Measurements from ENCODE around the gene MYO1G.
A peak's percentile ranks its signal among the peaks of the same experiment; 100 is the strongest.

The MYO1G gene

DNA sequence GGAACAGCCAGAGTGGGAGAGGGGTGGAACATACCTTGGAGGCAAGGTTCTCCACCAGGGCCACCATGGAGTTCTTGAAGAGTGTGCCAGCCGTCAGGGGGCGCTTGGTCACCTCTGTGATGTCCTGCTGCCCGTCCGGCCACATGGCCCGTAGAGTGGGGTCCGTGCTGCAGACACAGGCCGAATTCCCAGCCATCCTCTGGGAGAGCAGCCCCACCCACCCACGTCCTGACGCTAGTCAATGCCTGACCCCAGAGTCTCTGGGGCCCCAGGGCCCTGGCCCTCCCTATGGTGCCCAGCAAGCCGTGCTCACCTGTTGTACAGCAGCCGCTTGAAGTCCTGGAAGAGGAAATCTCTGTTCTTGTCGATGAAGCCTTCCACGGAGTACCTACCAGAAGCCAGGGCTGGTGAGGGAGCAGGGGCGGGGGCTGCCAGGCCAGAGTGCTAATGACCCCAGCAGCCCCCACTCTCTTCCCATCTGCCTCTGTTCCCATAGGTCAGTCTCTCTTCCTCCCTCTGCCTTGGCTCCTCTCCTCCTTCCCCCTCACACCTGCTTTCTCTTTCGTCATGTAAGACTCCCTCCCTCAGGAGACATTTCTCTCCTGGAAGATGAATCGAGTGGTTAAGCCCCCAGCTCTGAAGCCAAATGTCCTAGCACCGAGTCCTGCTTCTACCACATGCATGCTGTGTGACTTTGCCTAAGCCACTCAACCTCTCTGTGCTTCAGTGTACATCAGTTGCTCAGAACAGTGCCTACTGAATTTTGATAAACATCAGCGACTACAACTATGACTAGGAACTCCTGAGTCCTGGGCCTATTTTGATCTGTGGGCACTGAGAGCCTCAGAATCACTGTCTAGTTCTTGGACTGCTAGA, 11.0 kb downstream of the MYO1G start:
- DNase-seq (ENCODE audit: low read depth in 2 of 2): no peak

DNA sequence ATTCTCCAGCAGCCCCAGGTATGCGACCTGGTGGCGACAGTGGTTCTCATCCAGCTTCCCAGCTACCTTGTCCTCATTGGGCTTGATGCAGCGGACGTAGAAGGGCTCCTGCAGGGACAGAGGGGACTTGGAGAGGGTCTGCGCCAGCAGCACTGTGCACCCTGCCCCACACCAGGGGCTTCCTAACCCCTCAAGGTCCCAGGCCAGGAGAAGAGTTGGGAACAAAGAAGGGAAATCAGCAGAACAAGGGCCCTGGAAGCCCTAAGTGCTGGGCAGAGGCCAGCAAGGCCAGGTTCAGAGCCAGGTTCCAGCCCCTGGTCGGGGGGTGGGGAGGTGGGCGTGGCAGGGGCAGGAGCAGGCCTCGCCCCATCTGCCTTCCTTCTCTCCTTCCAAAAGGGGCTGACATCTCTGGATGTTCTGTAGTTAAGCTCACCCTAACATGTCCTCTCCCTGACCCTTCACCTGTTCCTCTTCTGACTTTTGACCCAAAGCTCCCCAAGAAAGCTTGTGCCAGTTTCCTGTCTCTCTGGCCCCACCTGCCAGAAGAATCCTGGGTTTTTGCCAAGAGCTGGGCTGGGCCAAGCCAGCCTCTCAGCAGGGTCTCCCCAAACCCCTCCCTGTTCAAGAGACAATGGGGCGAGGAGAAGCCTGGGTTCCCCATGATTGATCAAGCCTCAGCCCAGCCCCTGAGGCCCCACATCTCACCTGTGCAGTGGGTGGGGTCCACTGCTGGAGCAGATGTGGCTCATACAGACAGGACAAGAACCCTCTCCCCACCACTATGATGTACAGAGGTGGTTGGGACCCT, 11.9 kb downstream of the MYO1G start:
- DNase-seq (ENCODE audit: low read depth in 2 of 2): no peak

DNA sequence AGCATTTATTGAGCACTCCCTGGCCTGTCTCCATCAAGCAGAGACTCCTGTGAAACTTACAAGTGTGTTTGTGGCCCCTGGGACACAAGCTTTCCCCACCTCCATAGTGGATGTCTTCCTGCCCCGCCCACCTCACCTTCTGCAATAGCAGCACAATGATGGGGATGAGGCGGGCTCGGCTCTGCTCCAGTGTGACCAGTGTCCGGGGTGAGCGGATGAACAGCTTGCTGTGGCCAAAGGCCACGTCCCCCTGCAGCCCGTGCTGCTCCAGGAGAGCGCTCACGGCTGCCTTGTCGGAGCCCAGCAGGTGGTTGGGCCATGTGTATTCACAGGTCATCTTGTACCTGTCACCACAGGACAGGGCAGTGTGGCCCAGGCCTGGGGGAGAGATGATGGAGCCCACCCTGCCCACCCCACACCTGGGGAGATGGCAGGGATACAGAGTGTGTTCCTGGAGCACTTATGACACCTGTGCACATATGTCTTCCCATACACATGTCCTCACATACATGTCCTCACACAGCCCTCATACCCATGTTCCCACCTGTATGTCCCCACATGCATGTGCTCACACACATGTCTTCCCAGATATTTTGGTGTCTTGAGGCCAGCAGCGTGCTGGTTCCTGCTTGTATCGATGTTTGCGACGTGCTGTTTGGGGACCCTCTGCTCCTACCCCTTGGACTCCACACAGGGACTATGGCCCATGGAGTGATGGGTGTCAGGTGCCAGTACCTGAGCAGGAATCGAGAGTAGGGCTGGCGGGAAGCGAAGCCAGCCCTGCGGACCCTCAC, 12.7 kb downstream of the MYO1G start:
- DNase-seq (ENCODE audit: low read depth in 2 of 2): peak in 1 of 2 experiments; percentile 1

DNA sequence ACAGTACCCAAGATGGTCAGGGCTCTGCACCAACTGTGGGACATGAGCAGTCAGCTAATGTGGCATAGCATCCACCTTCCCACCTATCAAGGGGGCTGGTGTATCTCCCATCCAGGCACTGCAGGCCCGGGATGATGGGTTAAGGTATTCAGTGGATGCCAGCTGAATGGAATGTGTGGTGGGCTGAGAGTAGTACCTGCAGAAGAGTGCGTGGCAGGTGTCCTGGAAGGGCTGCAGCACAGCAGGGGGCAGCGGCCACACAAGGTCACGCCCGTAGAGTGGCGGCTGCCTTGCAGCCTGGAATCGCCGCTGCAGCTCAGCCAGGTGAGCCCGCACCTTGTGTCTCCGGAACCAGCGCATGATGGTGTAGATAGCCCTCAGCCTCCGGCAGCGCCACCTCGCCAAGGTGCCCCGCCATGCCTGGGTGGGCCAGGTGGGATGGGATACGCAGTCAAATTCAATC, 13.3 kb downstream of the MYO1G start:
- no peak for DNase-seq (ENCODE audit: low read depth in 2 of 2)

DNA sequence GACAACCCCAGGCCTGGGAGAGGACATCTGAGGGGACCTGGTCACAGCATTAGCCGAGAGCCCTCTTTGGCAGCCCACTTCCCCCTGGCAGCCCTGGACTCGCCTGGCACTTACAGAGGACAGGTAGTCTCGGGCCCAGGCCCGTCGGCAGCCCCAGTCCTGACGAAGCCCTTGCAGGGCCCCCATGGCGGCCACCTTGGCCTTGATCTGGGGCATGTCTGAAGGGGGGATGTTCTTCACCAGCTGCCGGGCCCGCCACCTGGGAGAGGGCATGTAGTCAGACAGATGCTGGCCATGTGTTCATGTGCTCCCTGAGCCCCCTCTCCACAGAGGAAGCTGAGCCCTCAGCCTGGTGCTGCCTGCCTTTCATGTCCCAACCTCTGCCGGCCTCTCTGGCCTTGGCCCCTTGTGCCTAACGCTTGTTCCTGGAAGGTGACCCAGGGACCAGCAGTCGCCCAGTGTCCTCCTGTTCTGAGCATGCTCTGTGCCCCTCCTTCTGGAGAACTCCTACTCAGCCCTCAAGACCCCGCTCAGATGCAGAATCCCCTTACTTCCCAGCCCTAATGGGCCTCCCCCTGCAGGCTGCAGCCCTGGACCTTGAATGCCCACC, 13.9 kb downstream of the MYO1G start:
- peak in 1 of 2 experiments; percentile 1 for DNase-seq (ENCODE audit: low read depth in 2 of 2)

DNA sequence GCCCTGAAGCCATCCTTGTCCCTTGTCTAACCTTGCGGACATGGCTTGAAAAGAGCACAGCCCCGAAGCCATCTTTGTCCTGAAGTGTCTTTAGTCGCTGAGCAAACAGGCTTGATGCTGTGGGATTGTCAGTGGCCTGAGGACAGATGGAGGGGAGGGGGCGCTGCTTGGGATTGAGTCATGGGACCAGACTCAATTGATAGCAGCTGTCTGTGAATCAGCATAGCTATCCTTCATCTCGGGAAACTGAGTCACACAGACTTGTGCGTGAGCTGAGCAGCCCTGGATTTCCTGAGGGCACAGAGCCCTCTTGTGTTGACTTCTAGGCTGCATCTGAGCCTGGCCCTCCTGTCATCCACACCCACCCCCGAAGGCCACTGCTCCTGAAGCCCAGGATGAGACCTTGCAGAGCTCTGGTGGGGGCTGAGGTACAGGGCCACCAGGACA, 14.4 kb downstream of the MYO1G start:
- DNase-seq (ENCODE audit: low read depth in 2 of 2): peak in 1 of 2 experiments; percentile 22

DNA sequence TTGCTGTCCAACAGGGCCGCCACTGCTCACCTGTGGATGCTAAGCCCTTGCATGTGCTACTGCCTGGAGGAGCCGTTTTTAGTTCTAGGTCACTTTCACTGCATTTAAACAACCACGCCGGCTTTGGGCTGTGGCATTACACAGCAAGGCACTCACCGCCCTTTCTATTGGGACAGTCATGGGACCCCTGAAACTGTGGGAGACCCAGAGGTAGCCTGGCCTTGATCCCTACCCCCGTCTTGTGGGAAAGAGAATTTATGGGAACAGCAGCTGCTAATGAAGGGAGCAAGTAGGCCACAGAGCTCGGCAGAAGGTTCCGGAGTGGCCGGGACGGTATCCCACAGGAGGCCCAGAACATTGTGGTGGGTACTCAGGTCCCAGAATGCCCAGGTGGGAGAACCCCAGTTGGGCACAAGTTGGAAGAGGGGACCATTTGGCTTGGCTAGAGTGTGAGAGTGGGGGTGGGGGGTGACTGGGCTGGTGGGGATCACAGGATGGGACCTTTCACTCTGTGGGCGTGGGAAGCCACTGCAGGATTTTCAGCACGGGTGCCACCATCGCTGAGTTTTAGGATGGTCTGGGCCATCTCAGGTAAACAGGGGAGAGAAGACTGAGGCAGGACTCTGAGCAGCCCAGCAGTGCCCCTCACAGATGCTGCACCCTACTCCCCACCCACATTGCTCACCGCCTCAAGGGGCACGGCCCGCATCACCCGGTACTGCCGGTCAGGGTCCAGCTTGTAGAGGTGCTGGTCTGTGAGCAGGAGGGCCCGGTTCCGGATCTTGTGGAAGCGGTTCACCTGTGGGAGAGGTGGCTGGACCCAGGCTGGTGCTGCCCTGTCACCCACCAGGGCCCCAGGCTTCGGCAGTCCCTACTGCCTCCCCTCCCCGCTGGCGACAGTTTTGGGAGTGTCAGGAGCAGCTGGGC, 15.2 kb downstream of the MYO1G start:
- no peak for DNase-seq (ENCODE audit: low read depth in 2 of 2)

DNA sequence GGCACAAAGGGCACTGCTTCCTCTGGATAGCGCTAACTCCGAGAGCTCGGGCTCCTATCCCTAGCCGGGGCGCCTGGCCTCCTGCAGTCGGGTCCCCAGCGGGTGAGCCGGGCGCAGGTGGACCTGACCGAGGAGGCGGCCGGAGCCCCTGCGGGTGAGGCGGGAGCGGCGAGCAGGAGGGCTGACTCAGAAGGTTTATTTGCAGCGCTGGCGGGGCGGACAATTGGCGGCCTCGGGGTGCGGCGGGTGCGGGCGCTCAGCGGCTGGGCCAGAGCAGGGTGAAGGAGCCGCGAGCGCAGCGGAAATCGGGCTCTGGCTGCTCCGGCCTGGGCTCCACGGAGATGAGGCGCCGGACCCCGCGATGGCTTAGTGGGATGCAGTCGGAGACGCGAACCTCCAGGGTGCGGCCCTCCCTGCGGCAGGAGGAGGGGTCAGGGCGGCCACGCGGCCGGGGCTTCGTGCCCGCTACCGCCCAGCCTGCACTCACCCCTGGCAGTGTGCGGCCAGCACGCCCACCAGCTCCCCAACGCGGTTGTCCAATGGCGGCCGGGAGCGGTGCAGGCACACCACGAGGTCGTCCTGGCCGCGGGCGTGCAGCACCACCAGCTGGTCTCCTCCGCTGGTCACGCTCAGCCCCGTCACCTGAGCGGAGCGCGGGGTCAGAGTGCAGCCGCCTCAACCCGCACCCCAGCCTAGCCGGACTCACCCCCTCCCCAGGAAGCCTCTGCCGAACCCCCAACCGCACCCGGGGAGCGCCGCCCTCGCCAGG, 16.1 kb downstream of the MYO1G start:
- peak in 1 of 2 experiments; percentile 1 for DNase-seq (ENCODE audit: low read depth in 2 of 2)

DNA sequence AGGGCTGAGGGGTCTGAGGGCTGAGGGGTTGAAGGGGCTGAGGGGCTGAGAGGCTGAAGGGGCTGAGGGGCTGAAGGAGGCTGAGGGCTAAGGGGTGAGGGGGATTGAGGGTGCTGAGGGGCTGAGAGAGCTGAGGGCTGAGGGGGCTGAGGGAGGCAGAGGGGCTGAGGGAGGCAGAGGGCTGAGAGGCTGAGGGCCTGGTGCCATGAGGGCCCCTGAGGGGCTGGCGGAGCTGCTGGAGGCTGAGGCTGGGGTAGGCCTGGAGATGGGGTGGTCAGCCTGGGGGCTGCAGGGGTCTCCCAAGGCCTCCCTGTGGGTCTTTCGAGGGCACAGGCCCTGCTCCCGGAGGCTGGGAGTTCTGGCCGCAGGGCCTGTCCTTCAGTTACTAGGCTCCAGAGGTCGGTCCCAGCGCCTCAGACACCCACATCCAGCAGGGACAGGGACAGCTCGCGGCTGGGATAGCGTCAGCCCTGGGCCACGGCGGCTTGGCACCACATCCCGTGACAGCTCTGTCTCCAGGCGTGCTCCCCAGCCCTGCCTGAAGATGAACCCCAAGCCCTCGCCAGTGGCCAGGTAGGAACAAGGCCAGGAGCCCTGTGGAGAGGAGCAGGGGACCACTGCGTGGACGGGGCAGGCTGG, 16.9 kb downstream of the MYO1G start:
- no peak for DNase-seq (ENCODE audit: low read depth in 2 of 2)

DNA sequence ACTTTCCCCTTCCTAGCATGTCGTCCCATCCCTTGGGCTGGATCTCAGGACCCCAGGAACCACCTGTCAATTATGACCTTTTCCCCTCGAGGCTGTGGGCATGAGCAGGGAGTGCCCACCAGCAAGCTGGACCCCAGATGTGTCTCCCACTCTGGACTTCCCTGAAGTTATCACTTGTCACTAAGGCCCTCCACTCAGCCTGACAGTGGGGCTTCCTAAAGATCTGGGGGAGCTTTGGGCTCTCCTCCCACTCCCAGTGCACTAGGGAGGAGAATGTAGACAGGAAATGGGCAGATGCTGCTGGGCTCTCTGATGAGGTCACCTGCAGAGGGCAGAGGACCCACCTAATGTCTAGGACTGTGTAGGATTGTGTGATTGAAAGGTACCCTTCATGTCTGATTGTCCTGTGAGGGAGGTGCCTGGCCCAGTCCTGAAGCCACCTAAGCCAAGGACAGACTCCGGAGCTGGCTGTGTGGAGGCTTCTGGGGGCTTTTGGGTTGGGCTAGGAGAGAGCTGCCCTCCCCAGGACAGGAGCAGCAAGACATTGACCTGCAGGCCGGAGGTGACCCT, 18.7 kb downstream of the MYO1G start:
- DNase-seq (ENCODE audit: low read depth in 2 of 2): peak in 1 of 2 experiments; percentile 0

DNA sequence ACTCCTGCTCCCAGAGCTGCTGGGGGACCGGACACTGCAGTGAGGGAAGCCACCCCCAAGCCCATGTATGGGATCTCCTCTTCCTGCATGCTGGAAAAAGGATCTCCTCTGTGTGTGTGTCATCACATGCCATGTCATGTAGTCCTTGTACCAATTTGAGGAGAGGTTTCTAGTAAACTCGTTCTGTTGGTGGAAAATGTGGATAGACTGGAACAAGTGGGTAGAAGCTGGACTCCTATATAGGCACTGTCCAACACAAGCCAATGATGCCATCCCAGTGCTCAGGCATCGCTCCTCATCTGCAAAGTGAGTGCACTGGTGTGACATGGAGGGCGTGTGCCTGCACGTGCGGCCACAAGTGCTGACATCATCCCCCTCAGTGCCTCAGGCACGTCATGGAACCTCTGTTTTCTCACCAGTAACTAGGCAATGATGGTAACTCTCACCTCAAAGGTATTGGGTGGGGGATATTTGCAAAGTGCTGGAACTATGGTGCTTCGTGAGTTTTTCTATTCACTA, 19.3 kb downstream of the MYO1G start:
- DNase-seq (ENCODE audit: low read depth in 2 of 2): peak in 1 of 2 experiments; percentile 32

DNA sequence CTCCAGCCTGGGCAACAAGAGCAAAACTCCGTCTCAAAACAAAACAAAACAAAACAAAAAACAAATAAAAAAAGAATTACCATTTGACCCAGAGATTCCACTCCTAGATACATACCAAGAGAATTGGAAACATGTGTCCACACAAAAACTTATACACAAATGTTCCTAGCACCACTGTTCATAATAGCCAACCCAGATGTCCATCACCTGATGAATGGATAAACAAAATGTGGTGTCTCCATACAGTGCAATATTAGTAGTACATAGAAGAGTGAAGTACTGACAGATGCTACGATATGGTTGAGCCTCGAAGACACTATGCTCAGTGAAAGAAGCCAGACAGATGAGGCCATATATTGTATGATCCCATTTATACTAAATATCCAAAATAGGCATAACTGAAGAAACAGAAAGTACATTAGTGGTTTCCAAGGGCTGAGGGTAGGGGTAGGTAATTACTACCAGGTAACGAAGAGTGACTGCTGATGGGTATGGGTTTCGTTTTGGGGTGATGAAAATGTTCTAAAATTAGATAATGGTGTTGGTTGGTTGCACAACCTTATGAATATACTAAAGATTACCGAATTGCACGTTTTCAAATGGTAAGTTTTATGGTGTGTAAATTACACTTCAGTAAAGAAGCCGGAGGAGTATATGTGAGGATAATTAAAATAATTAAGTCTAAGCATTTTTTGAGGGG, 20.0 kb downstream of the MYO1G start:
- no peak for DNase-seq (ENCODE audit: low read depth in 2 of 2)

DNA sequence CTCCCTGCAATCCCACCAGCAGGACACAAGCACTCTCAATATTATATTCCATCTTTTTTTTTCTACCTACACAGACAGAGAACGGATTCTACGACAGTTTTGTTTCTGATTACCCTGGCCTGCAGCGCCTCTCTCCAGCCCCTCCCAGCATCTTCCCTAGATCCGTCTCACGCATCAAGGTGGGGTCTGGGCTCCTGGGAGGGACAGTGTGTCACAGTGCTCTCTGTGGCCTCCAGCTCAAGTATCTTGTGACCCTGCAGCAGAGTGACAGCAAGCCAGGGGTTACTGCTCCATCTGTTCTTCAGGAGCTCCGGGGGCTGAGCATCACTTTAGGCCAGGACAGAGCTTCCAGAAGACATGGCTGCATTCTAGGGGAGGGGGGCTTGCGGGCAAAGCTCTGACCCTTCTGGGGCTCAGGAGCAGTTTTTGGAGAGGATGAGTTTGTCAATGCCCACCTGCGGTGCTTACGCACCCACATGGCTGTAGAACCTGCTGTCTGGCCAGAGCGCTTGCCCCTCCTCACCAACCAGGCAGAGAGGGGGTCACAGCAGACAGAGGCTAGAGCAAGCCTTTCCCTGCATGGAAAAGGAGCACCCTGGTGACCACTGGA, 22.6 kb downstream of the MYO1G start:
- no peak for DNase-seq (ENCODE audit: low read depth in 2 of 2)

DNA sequence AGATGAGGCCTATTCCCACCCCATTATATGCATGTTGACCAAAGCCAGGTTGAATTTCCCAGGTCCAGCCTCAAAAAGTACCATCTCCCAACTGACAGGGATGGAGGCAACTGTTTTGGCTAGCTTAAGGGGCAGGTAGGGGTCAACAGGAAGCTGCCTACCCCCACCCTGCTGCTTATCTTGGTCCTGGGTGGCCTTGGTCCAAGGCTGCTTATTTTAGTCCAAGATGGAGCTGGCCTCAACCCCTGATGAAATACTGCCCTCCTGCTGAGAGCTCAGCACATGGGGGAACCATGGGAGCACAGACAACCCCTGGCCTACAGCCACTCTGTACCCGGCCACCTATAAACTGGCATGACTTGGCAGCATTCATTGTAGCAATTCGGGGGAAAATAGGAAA, 23.1 kb downstream of the MYO1G start:
- no peak for DNase-seq (ENCODE audit: low read depth in 2 of 2)

DNA sequence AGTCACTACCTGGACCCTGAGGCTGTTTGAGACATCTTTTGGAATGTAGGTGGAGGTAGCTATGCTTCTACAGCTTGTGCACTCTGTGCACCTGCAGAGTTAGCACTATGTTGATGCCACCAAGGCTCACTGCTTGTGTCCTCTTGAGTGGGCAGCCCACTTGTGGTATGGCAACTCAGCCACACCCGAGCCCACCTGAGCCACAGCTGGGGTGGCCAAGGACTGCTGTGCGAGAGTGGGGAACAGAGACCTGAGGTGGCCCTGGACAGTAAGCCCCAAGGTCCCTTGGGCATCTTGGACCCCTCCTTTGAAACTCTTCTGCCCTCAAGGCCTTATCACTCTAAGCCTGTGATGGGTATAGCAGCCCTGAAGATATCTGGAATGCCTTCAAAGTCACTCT, 25.7 kb downstream of the MYO1G start:
- no peak for DNase-seq (ENCODE audit: low read depth in 2 of 2)

DNA sequence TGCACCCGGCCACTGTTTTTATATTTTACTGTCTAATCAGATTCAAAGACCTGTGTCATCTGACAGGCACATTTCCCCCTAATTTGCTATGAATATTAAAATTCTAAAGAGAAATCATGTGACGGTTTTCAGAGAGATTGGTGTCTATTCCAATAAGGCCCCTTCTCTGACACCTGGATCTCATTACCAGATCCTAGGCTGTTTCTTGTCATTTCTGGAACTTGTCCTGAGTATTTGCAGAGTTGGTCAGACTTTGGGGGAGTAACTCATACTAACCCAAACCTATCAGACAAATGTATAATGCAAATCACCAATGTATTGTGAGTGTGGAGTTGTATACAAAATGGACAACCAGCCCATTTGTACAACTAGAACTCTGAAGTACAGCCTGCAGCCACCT, 29.5 kb downstream of the MYO1G start:
- DNase-seq (ENCODE audit: low read depth in 2 of 2): no peak

DNA sequence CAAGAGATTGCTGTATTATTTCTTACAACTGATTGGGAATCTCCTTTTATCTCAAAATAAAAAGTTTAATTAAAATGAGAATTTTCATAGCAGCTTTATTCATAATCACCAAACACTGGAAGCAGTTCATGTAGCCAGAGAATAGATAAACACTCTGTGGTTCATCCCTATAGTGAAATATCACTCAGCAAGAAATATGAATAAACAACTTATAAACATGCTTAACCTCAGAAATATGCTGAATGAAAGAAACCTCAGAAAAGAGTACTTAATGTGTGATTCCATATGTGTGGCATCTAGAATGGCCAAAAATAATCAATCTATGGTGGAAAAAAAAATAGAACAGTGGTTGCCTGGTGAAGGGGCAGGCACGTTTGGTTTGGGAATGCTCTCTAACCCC, 33.3 kb downstream of the MYO1G start:
- DNase-seq (ENCODE audit: low read depth in 2 of 2): no peak

Data from stimulated activated CD4-positive, alpha-beta T cell treated with anti-CD3 and anti-CD28 coated beads, Interleukin-12 subunit alpha, Interleukin-12 subunit beta, amount 100 ng/mL, for 24 hours (primary cell).